G401.6 (cell line): Measurements from ENCODE around the gene GPC3.

ENCODE experiments used
- FAIRE-seq: peaks from 2 replicates; lab custom pipeline; 2012; peaks lifted over from hg19 to GRCh38; lab: Jason Lieb, UNC

Gene GPC3

GRCh38 chrX:133497356-133497755 lies 488.0 kb downstream of the GPC3 start:
- no peak for FAIRE-seq

- no peak for FAIRE-seq
Measured at GRCh38 chrX:133495464-133496391, 489.7 kb downstream of the GPC3 start.

GRCh38 chrX:133493366-133493765 lies 492.0 kb downstream of the GPC3 start:
- no peak for FAIRE-seq

GRCh38 chrX:133490955-133491354 lies 494.4 kb downstream of the GPC3 start:
- no peak for FAIRE-seq
